ENCODE results near the gene C5. TPM values are rescaled to one million over a fixed set of nuclear protein-coding genes. Genes with fewer than 3 reads are reported as not detected.

The C5 gene
- total RNA-seq, 2 donors from 2014 or later = 59.5 to 96.6 TPM

- TF ChIP-seq CTCF (conservative IDR thresholded peaks at IDR 0.05) = no peak
- H3K9me3 ChIP-seq (ENCODE audit: control insufficient read depth, low read length) = no peaks in the 10 kb centered on the region
Measured at GRCh38 chr9:121019273-121019672, 30.8 kb downstream of the C5 start.

GRCh38 chr9:121013911-121014310 lies 36.2 kb downstream of the C5 start:
- no peaks in the 10 kb centered on the region for H3K27me3 Mint-ChIP-seq (ENCODE audit: insufficient read depth)
- H3K36me3 Mint-ChIP-seq (ENCODE audit: low read depth) = peaks cover 46% of the 10 kb centered on the region
- WGBS, 2 experiments (ENCODE audit: insufficient coverage in 1 of 2, insufficient read length in 1 of 2) = 96 to 100% methylated on average over 4 to 8 of the region's 8 CpGs
- Histone ChIP-seq H3K27me3 (ENCODE audit: control insufficient read depth, insufficient read depth, low read length, poor library complexity, severe bottlenecking) (no peaks in the 10 kb centered on the region), H3K9ac (ENCODE audit: extremely low read depth, low read length, poor library complexity, severe bottlenecking) (no peak overlapping the region), H3K4me3 (ENCODE audit: low read length) (no peak overlapping the region), H3K36me3 (ENCODE audit: control insufficient read depth, insufficient read depth, low read length) (peaks cover 55% of the 10 kb centered on the region), H3K4me1 (ENCODE audit: control insufficient read depth, insufficient read depth, low read length) (no peaks in the 10 kb centered on the region), H3K27ac (ENCODE audit: low read depth, low read length) (no peak overlapping the region), H3K9me3 (ENCODE audit: control insufficient read depth, low read length) (no peaks in the 10 kb centered on the region)
- no peaks in the 10 kb centered on the region for H3K9me3 Mint-ChIP-seq
- no peaks in the 10 kb centered on the region for H3K4me1 Mint-ChIP-seq
- no peak overlapping the region for H3K4me3 Mint-ChIP-seq
- DNase-seq = no peak
- TF ChIP-seq CTCF (conservative IDR thresholded peaks at IDR 0.05) = no peak
- no peak overlapping the region for H3K27ac Mint-ChIP-seq

More at GRCh38 chr9:121019273-121019672, 30.8 kb downstream of the C5 start:
- H3K27me3 ChIP-seq (ENCODE audit: control insufficient read depth, insufficient read depth, low read length, poor library complexity, severe bottlenecking) = no peaks in the 10 kb centered on the region
- WGBS, 2 experiments (ENCODE audit: insufficient coverage in 1 of 2, insufficient read length in 1 of 2) = 79 to 88% methylated on average over 4 to 5 of the region's 5 CpGs
- peaks cover 56% of the 10 kb centered on the region for H3K36me3 Mint-ChIP-seq (ENCODE audit: low read depth)
- no peak overlapping the region for H3K9ac ChIP-seq (ENCODE audit: extremely low read depth, low read length, poor library complexity, severe bottlenecking)
- H3K4me1 ChIP-seq (ENCODE audit: control insufficient read depth, insufficient read depth, low read length) = no peaks in the 10 kb centered on the region
- no peak overlapping the region for H3K4me3 ChIP-seq (ENCODE audit: low read length)
- H3K27ac Mint-ChIP-seq = no peak overlapping the region
- peaks cover 3% of the 10 kb centered on the region for H3K9me3 Mint-ChIP-seq
- no peak overlapping the region for H3K27ac ChIP-seq (ENCODE audit: low read depth, low read length)
- H3K27me3 Mint-ChIP-seq (ENCODE audit: insufficient read depth) = no peaks in the 10 kb centered on the region
- peaks cover 77% of the 10 kb centered on the region for H3K36me3 ChIP-seq (ENCODE audit: control insufficient read depth, insufficient read depth, low read length)
- DNase-seq = no peak
- H3K4me1 Mint-ChIP-seq = no peaks in the 10 kb centered on the region
- no peak overlapping the region for H3K4me3 Mint-ChIP-seq

GRCh38 chr9:121009650-121010049 lies 40.4 kb downstream of the C5 start:
- H3K9me3 Mint-ChIP-seq = no peaks in the 10 kb centered on the region
- 86 to 91% methylated on average over 1 to 3 of the region's 3 CpGs for WGBS, 2 experiments (ENCODE audit: insufficient coverage in 1 of 2, insufficient read length in 1 of 2)

More at GRCh38 chr9:121009650-121010049, 40.4 kb downstream of the C5 start:
- no peak overlapping the region for H3K9ac ChIP-seq (ENCODE audit: extremely low read depth, low read length, poor library complexity, severe bottlenecking)
- DNase-seq = no peak
- Mint-ChIP-seq H3K36me3 (ENCODE audit: low read depth) (peaks cover 51% of the 10 kb centered on the region), H3K4me3 (no peak overlapping the region), H3K27ac (no peak overlapping the region), H3K4me1 (no peaks in the 10 kb centered on the region), H3K27me3 (ENCODE audit: insufficient read depth) (no peaks in the 10 kb centered on the region)
- H3K4me1 ChIP-seq (ENCODE audit: control insufficient read depth, insufficient read depth, low read length) = no peaks in the 10 kb centered on the region
- H3K27ac ChIP-seq (ENCODE audit: low read depth, low read length) = no peak overlapping the region
- no peaks in the 10 kb centered on the region for H3K27me3 ChIP-seq (ENCODE audit: control insufficient read depth, insufficient read depth, low read length, poor library complexity, severe bottlenecking)
- H3K36me3 ChIP-seq (ENCODE audit: control insufficient read depth, insufficient read depth, low read length) = peaks cover 59% of the 10 kb centered on the region
- no peak overlapping the region for H3K4me3 ChIP-seq (ENCODE audit: low read length)
- H3K9me3 ChIP-seq (ENCODE audit: control insufficient read depth, low read length) = peaks cover 9% of the 10 kb centered on the region
- TF ChIP-seq CTCF (conservative IDR thresholded peaks at IDR 0.05) = no peak

All from endodermal cell (in vitro differentiated cells).